Urothelium cell line (cell line): ENCODE results near the gene TP53BP1.
"Not testable (repeated sequence)": the region's sequence is repeated elsewhere in the genome, so short reads cannot be mapped to it uniquely, and the experiment has no call there.

Experiments
- DNase-seq: peaks from one replicate; pipeline ENCODE4 v3.0.0; 2011; ENCODE audit warnings: low spot score, mixed read lengths
- FAIRE-seq: peaks from 2 replicates; lab custom pipeline; 2011; peaks lifted over from hg19 to GRCh38; lab: Jason Lieb, UNC

The TP53BP1 gene

GRCh38 chr15:43420435-43420834, 72.5 kb downstream of the TP53BP1 start:
- FAIRE-seq, result no peak
- no peak for DNase-seq

GRCh38 chr15:43414196-43414595, 78.8 kb downstream of the TP53BP1 start:
- DNase-seq (no peak), FAIRE-seq (no peak)

GRCh38 chr15:43412096-43412495, 80.9 kb downstream of the TP53BP1 start:
- FAIRE-seq, result no peak
- DNase-seq, result no peak

GRCh38 chr15:43410572-43411214, 82.3 kb downstream of the TP53BP1 start:
- DNase-seq, result no peak
- FAIRE-seq, result no peak

- no peak for DNase-seq
- no peak for FAIRE-seq
Observed at GRCh38 chr15:43408789-43409188, 84.2 kb downstream of the TP53BP1 start.

GRCh38 chr15:43406808-43407207, 86.1 kb downstream of the TP53BP1 start:
- FAIRE-seq, result no peak
- DNase-seq, result no peak

GRCh38 chr15:43406189-43406588, 86.8 kb downstream of the TP53BP1 start:
- FAIRE-seq (no peak), DNase-seq (no peak)

GRCh38 chr15:43404130-43404529, 88.8 kb downstream of the TP53BP1 start:
- FAIRE-seq, result no peak
- no peak for DNase-seq

GRCh38 chr15:43403616-43404015, 89.3 kb downstream of the TP53BP1 start:
- FAIRE-seq (no peak), DNase-seq (no peak)

GRCh38 chr15:43402255-43402654, 90.7 kb downstream of the TP53BP1 start:
- FAIRE-seq (no peak), DNase-seq (no peak)

- not testable (repeated sequence) for FAIRE-seq, DNase-seq
Observed at GRCh38 chr15:43393592-43393991, 99.4 kb downstream of the TP53BP1 start.

GRCh38 chr15:43390723-43391122, 102.2 kb downstream of the TP53BP1 start:
- DNase-seq (no peak), FAIRE-seq (no peak)

- DNase-seq, result no peak
- no peak for FAIRE-seq
Observed at GRCh38 chr15:43383070-43383469, 109.9 kb downstream of the TP53BP1 start.

GRCh38 chr15:43382310-43382709, 110.6 kb downstream of the TP53BP1 start:
- FAIRE-seq, result no peak
- no peak for DNase-seq

- DNase-seq (no peak), FAIRE-seq (no peak)
Observed at GRCh38 chr15:43378601-43379000, 114.4 kb downstream of the TP53BP1 start.

GRCh38 chr15:43376017-43376705, 116.8 kb downstream of the TP53BP1 start:
- peak; percentile 39 for DNase-seq

GRCh38 chr15:43370975-43371974, 121.7 kb downstream of the TP53BP1 start, which contains the start of the genes TUBGCP4 and ZSCAN29:
Gene TUBGCP4 (plus strand): TSS chr15:43371101. CDS start chr15:43371355, 254 bp downstream.
Gene ZSCAN29 (minus strand): TSS chr15:43371043. CDS start chr15:43369913, 1,130 bp downstream.
- DNase-seq (peak; percentile 97), FAIRE-seq (no peak)

More at GRCh38 chr15:43376017-43376705, 116.8 kb downstream of the TP53BP1 start:
- no peak for FAIRE-seq

GRCh38 chr15:43370310-43370974, 122.5 kb downstream of the TP53BP1 start:
- DNase-seq (peak; percentile 27), FAIRE-seq (no peak)

GRCh38 chr15:43361313-43361903, 131.5 kb downstream of the TP53BP1 start:
- FAIRE-seq (no peak), DNase-seq (no peak)

GRCh38 chr15:43360821-43361220, 132.1 kb downstream of the TP53BP1 start:
- FAIRE-seq (no peak), DNase-seq (no peak)
